ENCODE data around the gene PTN. TPM values are rescaled to one million over a fixed set of nuclear protein-coding genes. Genes with fewer than 3 reads are reported as not detected.

Gene PTN
- total and polyA plus RNA-seq, 2 donors (not counting 1 experiment from before 2014, with no cell fraction given) = 30.2 to 115 TPM

GRCh38 chr7:137245186-137245585 is 98.3 kb downstream of the PTN start:
- no peaks in the 10 kb centered on the region for H3K36me3 ChIP-seq (ENCODE audit: control insufficient read depth, insufficient read depth, low read length)
- H3K4me1 ChIP-seq (ENCODE audit: control insufficient read depth, extremely low read depth, insufficient read depth, low read length) = no peaks in the 10 kb centered on the region
- no peaks in the 10 kb centered on the region for H3K79me2 ChIP-seq (ENCODE audit: control insufficient read depth, insufficient read depth, low read length)

DNA sequence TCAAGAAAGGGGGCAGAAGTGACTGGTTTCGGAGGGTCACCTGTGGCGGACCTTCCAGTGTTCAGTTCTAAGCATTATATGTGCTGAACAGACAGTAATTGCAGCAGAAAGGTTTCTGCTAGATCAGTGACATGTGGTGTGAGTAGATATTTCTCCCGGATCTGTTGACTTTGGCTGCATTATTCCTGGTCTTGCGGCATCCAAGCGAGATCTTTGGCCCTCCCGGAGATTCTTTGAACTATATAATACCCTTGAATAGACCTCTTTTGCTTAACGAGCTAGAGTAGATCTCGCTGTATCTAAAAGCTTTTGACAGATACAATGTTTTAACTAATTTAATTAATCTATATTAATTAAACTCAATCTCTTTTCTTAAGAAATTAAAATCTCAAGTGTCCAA is 99.8 kb downstream of the PTN start:
- no peaks in the 10 kb centered on the region for H3K4me1 ChIP-seq (ENCODE audit: control insufficient read depth, extremely low read depth, insufficient read depth, low read length)
- TF ChIP-seq CTCF (conservative IDR thresholded peaks at IDR 0.05 in 1 of 2, IDR thresholded peaks at IDR 0.05 in 1 of 2; ENCODE audit: low read depth in 1 of 2, low read length in 2 of 2) = no peak
- TF ChIP-seq EZH2 (IDR thresholded peaks at IDR 0.05; ENCODE audit: low read length, missing control alignments) = no peak
- DNase-seq (ENCODE audit: low read depth in 2 of 2) = no peak
- no peak overlapping the region for H3K4me2 ChIP-seq (ENCODE audit: extremely low read depth, insufficient read depth, low read length)
- H4K20me1 ChIP-seq (ENCODE audit: control insufficient read depth, extremely low read depth, insufficient read depth, low read length) = no peaks in the 10 kb centered on the region
- H3K27me3 ChIP-seq (ENCODE audit: control insufficient read depth, insufficient read depth, low read length) = no peaks in the 10 kb centered on the region
- no peak overlapping the region for H3K9ac ChIP-seq (ENCODE audit: insufficient read depth, low read length)
- no peaks in the 10 kb centered on the region for H3K36me3 ChIP-seq (ENCODE audit: control insufficient read depth, insufficient read depth, low read length)
- no peak overlapping the region for H2AFZ ChIP-seq (ENCODE audit: low read length)
- H3K9me3 ChIP-seq (ENCODE audit: control insufficient read depth, insufficient read depth, low read depth, low read length) = no peaks in the 10 kb centered on the region
- no peak overlapping the region for H3K4me3 ChIP-seq (replicated peaks in 1 of 4; ENCODE audit: control extremely low read depth in 1 of 4, insufficient read depth in 1 of 4, low read depth in 3 of 4, low read length in 4 of 4)
- no peak overlapping the region for H3K27ac ChIP-seq (ENCODE audit: insufficient read depth, low read length)
- no peaks in the 10 kb centered on the region for H3K79me2 ChIP-seq (ENCODE audit: control insufficient read depth, insufficient read depth, low read length)

More at GRCh38 chr7:137245186-137245585, 98.3 kb downstream of the PTN start:
- H3K27ac ChIP-seq (ENCODE audit: insufficient read depth, low read length) = no peak overlapping the region
- no peak for TF ChIP-seq CTCF (conservative IDR thresholded peaks at IDR 0.05 in 1 of 2, IDR thresholded peaks at IDR 0.05 in 1 of 2; ENCODE audit: low read depth in 1 of 2, low read length in 2 of 2)
- H4K20me1 ChIP-seq (ENCODE audit: control insufficient read depth, extremely low read depth, insufficient read depth, low read length) = no peaks in the 10 kb centered on the region
- H3K4me3 ChIP-seq (replicated peaks in 1 of 4; ENCODE audit: control extremely low read depth in 1 of 4, insufficient read depth in 1 of 4, low read depth in 3 of 4, low read length in 4 of 4) = no peak overlapping the region
- H3K4me2 ChIP-seq (ENCODE audit: extremely low read depth, insufficient read depth, low read length) = no peak overlapping the region
- no peaks in the 10 kb centered on the region for H3K9me3 ChIP-seq (ENCODE audit: control insufficient read depth, insufficient read depth, low read depth, low read length)
- DNase-seq (ENCODE audit: low read depth in 2 of 2) = peak in 1 of 2 donors; percentile 12
- H2AFZ ChIP-seq (ENCODE audit: low read length) = no peak overlapping the region
- no peaks in the 10 kb centered on the region for H3K27me3 ChIP-seq (ENCODE audit: control insufficient read depth, insufficient read depth, low read length)
- no peak overlapping the region for H3K9ac ChIP-seq (ENCODE audit: insufficient read depth, low read length)

DNA sequence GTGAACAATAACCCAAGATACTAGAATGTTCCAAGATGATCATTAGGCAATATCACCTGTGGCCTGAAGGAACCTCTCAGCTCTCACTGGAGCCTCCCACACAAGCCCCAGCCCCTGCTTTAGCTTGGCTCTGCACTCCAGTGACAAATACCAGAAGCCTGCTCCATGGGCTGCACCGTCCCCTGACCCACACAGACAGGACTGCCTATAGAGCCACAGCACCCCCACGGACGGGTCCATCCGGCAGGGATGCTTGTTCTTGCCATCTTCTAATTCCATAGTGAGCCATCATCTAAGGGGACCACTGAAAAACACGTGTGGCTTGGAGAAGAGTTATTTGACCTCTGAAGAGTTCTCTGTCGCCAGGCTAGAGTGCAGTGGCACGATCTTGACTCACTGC is 100.9 kb downstream of the PTN start:
- Histone ChIP-seq H2AFZ (ENCODE audit: low read length) (no peak overlapping the region), H4K20me1 (ENCODE audit: control insufficient read depth, extremely low read depth, insufficient read depth, low read length) (no peaks in the 10 kb centered on the region), H3K27ac (ENCODE audit: insufficient read depth, low read length) (no peak overlapping the region), H3K4me2 (ENCODE audit: extremely low read depth, insufficient read depth, low read length) (no peak overlapping the region), H3K27me3 (ENCODE audit: control insufficient read depth, insufficient read depth, low read length) (no peaks in the 10 kb centered on the region), H3K36me3 (ENCODE audit: control insufficient read depth, insufficient read depth, low read length) (no peaks in the 10 kb centered on the region), H3K9me3 (ENCODE audit: control insufficient read depth, insufficient read depth, low read depth, low read length) (no peaks in the 10 kb centered on the region), H3K4me1 (ENCODE audit: control insufficient read depth, extremely low read depth, insufficient read depth, low read length) (no peaks in the 10 kb centered on the region), H3K9ac (ENCODE audit: insufficient read depth, low read length) (no peak overlapping the region), H3K4me3 (replicated peaks in 1 of 4; ENCODE audit: control extremely low read depth in 1 of 4, insufficient read depth in 1 of 4, low read depth in 3 of 4, low read length in 4 of 4) (no peak overlapping the region), H3K79me2 (ENCODE audit: control insufficient read depth, insufficient read depth, low read length) (no peaks in the 10 kb centered on the region)
- DNase-seq (ENCODE audit: low read depth in 2 of 2) = no peak
- TF ChIP-seq EZH2 (IDR thresholded peaks at IDR 0.05; ENCODE audit: low read length, missing control alignments) (no peak), CTCF (conservative IDR thresholded peaks at IDR 0.05 in 1 of 2, IDR thresholded peaks at IDR 0.05 in 1 of 2; ENCODE audit: low read depth in 1 of 2, low read length in 2 of 2) (no peak)
